Ovary (tissue), 9 donors: ENCODE measurements around the gene RYR1. TPM values are rescaled to one million over a fixed set of nuclear protein-coding genes. Genes with fewer than 3 reads are reported as not detected.
"Not testable (repeated sequence)": the region's sequence is repeated elsewhere in the genome, so short reads cannot be mapped to it uniquely, and the experiment has no call there.

Experiments
- DNase-seq, 5 donors: peaks; one replicate each; pipeline ENCODE4 v3.0.0-alpha.2; 2019 to 2020
- H3K27ac ChIP-seq, 2 donors: fragments of 200-600 bp; one replicate each; pipeline versions ENCODE4 v1.5.1 to v1.8.0; 2019 to 2022
- H3K27me3 ChIP-seq: fragments of 200-600 bp; one replicate; pipeline ENCODE4 v1.8.0; 2022
- H3K36me3 ChIP-seq: fragments of 200-600 bp; sonication (generic); one replicate; pipeline ENCODE4 v1.5.1; 2019
- H3K4me1 ChIP-seq: one replicate; pipeline ENCODE4 v1.8.1; 2013; ENCODE audit warnings: mild to moderate bottlenecking, moderate library complexity; ENCODE audit not compliant: insufficient read depth
- H3K4me3 ChIP-seq: fragments of 200-600 bp; sonication (generic); one replicate; pipeline ENCODE4 v1.5.1; 2017
- H3K9me3 ChIP-seq, 2 donors: fragments of 200-600 bp in 1 of 2; sonication (generic) in 1 of 2; one replicate each; pipeline versions ENCODE4 v1.5.1 to v1.8.1; 2013 to 2019; ENCODE audit warnings: mild to moderate bottlenecking in 1 of 2, moderate library complexity in 1 of 2
- CTCF ChIP-seq, 3 donors: fragments of 450-650 bp in 2 of 3; fragments of 200-600 bp in 1 of 3; IDR thresholded peaks; one replicate each; pipeline versions ENCODE4 v1.5.1 to v1.8.0; 2016 to 2022; ENCODE audit warnings: antibody characterized with exemption in 3 of 3, mild to moderate bottlenecking in 1 of 3
- EP300 ChIP-seq: sonication (generic); formaldehyde crosslinking; IDR thresholded peaks from one replicate; pipeline ENCODE4 v1.6.1; 2017; ENCODE audit warnings: antibody characterized with exemption
- POLR2A ChIP-seq: fragments of 450-650 bp; IDR thresholded peaks from one replicate; pipeline ENCODE4 v1.6.1; 2017; ENCODE audit warnings: antibody characterized with exemption, mild to moderate bottlenecking, moderate library complexity
- WGBS, 3 donors: extraction: QIAGEN DNeasy Blood & Tissue Kit in 1 of 3; methylation state at CpG; one replicate each; pipeline versions ENCODE4 v1.1.5 to v1.1.7; 2013 to 2017; 5-methylcytosine and 5-hydroxymethylcytosine counted together
- intact Hi-C, 4 donors: fragments of 100-400 bp; cut with DNase I; formaldehyde crosslinking; loops; one replicate each; pipeline versions ENCODE4 v1.11.0 to v1.15.1; 2022 to 2023
- polyA plus RNA-seq, 2 donors: library from polyadenylated mRNA; stranded (reverse); fragments of 200-250 nt in 1 of 2; fragments of 350-450 nt in 1 of 2; fragmentation: Illumina TruSeq in 1 of 2; extraction: RNeasy Lipid Tissue Mini Kit (QIAGEN cat#74804) in 1 of 2; gene quantifications; one replicate each; pipeline ENCODE4 v1.2.3, GENCODE V29; 2013 to 2014
- total RNA-seq, 7 donors: library from RNA; depleted of rRNA in 2 of 7; stranded (reverse); fragments of >200 nt in 2 of 7; fragmentation: NEBNext Ultra II Directional in 3 of 7; extraction: Animal tissue kit (Norgen Biotek cat#: 25700) in 3 of 7; gene quantifications; one replicate each; pipeline versions ENCODE4 v1.1.0 to v1.2.4, GENCODE V29; 2016 to 2023
- donor health status: DM: no; HTN: no; CAD: no; lungs with moderate emphysema.
- donor health status: DM: no; HTN: no; CAD: no.
- donor health status: Bipolar disorder and iron deficiency.
- donor health status: DM: yes; HTN: yes; CAD: no.
- donor health status: DM: no; HTN: no; CAD: no.
- donor health status: DM: yes; HTN: yes; CAD: no.

Gene RYR1
- total and polyA plus RNA-seq, 9 donors = 0.57 to 2.6 (median 1.0) TPM

- no peak overlapping the region for H3K27ac ChIP-seq
- no peak for DNase-seq
- no peaks in the 10 kb centered on the region for H3K27me3 ChIP-seq
- 78 to 86% (median 80%) methylated on average over 9 of the region's 9 CpGs for WGBS, 3 donors
- no peaks in the 10 kb centered on the region for H3K9me3 ChIP-seq
- no peak for TF ChIP-seq POLR2A
- TF ChIP-seq EP300 = no peak
- no peak for TF ChIP-seq CTCF (IDR thresholded peaks at IDR 0.05)
- no peaks in the 10 kb centered on the region for H3K36me3 ChIP-seq
- H3K4me3 ChIP-seq = no peak overlapping the region
- H3K4me1 ChIP-seq = no peaks in the 10 kb centered on the region
- intact Hi-C loops = no loop called here
These were observed 55.4 kb downstream of the RYR1 start for GRCh38 chr19:38488776-38489481.

- WGBS, 3 donors = 89 to 91% (median 91%) methylated on average over 2 of the region's 2 CpGs
- Histone ChIP-seq H3K27me3 (no peaks in the 10 kb centered on the region), H3K4me1 (no peaks in the 10 kb centered on the region), H3K36me3 (no peaks in the 10 kb centered on the region), H3K27ac (no peak overlapping the region), H3K9me3 (no peaks in the 10 kb centered on the region), H3K4me3 (no peak overlapping the region)
- DNase-seq = no peak
- TF ChIP-seq POLR2A = no peak
- TF ChIP-seq CTCF (IDR thresholded peaks at IDR 0.05) = no peak
- TF ChIP-seq EP300 = no peak
- intact Hi-C loops = no loop called here
These were observed 57.4 kb downstream of the RYR1 start for GRCh38 chr19:38490861-38491260.

- intact Hi-C loops = no loop called here
- H3K4me1 ChIP-seq = peaks cover 2% of the 10 kb centered on the region
- no peaks in the 10 kb centered on the region for H3K36me3 ChIP-seq
- no peaks in the 10 kb centered on the region for H3K27me3 ChIP-seq
- no peak overlapping the region for H3K27ac ChIP-seq
- WGBS, 3 donors = 83 to 84% (median 83%) methylated on average over 9 of the region's 9 CpGs
- TF ChIP-seq EP300 = no peak
- TF ChIP-seq CTCF (IDR thresholded peaks at IDR 0.05) = no peak
- TF ChIP-seq POLR2A = no peak
- no peaks in the 10 kb centered on the region for H3K9me3 ChIP-seq
- no peak overlapping the region for H3K4me3 ChIP-seq
- DNase-seq = no peak
These were observed 58.8 kb downstream of the RYR1 start for GRCh38 chr19:38492181-38492813.

- intact Hi-C loops = no loop called here
- H3K27ac ChIP-seq = no peak overlapping the region
- H3K27me3 ChIP-seq = no peaks in the 10 kb centered on the region
- no peaks in the 10 kb centered on the region for H3K36me3 ChIP-seq
- no peak overlapping the region for H3K4me3 ChIP-seq
- TF ChIP-seq POLR2A (no peak), CTCF (IDR thresholded peaks at IDR 0.05) (no peak), EP300 (no peak)
- 74 to 85% (median 75%) methylated on average over 18 to 21 of the region's 21 CpGs for WGBS, 3 donors
- peaks cover 6% of the 10 kb centered on the region for H3K4me1 ChIP-seq
- DNase-seq = no peak
- no peaks in the 10 kb centered on the region for H3K9me3 ChIP-seq
These were observed 60.9 kb downstream of the RYR1 start for GRCh38 chr19:38494379-38494778.

GRCh38 chr19:38495375-38495774, 61.9 kb downstream of the RYR1 start:
- H3K4me3 ChIP-seq, H3K27ac ChIP-seq, H3K9me3 ChIP-seq, DNase-seq, H3K4me1 ChIP-seq, H3K36me3 ChIP-seq, H3K27me3 ChIP-seq, intact Hi-C loops: not testable (repeated sequence)
- 91 to 95% (median 93%) methylated on average over 2 of the region's 2 CpGs for WGBS, 3 donors
